ENCODE data around the gene PGA5. TPM values are rescaled to one million over a fixed set of nuclear protein-coding genes. Genes with fewer than 3 reads are reported as not detected.

PGA5 gene
- total RNA-seq, 4 donors from 2014 or later = 0.86 TPM; not detected in 3

DNA sequence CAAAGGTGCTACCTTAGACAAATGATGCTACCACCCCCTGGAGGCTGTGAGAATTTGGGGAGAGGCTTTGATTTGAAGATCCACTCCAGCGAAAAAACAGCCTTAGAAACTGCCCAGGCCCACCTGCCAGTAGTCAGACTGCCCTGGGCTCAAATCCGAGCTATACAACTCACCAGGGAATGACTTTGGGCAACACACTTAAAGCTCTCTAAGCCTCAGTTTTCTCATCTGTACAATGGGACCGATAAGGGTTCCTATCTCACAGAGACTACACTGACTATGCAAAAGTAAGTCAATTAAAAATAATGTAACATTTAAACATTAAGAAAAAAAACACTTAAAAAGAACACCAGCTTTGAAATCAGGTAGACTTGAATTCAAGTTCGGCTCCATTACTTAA, 34.2 kb downstream of the PGA5 start:
- intact Hi-C loops (cut with DNase I) = no loop called here
- WGBS = 87% methylated on average over 4 of the region's 4 CpGs
- peaks cover 0 to 4% (median 0%) of the 10 kb centered on the region in 4 donors for H3K27me3 ChIP-seq
- H3K27ac ChIP-seq (replicated peaks in 1 of 4) = no peak overlapping the region
- H3K36me3 ChIP-seq = no peaks in the 10 kb centered on the region
- no peaks in the 10 kb centered on the region for H3K4me1 ChIP-seq
- H3K4me3 ChIP-seq = no peak overlapping the region
- TF ChIP-seq POLR2A (IDR thresholded peaks at IDR 0.05; ENCODE audit: low read depth) (no peak), POLR2AphosphoS5 (IDR thresholded peaks at IDR 0.05) (no peak), EP300 (IDR thresholded peaks at IDR 0.05) (no peak)
- TF ChIP-seq, protein P1, sequence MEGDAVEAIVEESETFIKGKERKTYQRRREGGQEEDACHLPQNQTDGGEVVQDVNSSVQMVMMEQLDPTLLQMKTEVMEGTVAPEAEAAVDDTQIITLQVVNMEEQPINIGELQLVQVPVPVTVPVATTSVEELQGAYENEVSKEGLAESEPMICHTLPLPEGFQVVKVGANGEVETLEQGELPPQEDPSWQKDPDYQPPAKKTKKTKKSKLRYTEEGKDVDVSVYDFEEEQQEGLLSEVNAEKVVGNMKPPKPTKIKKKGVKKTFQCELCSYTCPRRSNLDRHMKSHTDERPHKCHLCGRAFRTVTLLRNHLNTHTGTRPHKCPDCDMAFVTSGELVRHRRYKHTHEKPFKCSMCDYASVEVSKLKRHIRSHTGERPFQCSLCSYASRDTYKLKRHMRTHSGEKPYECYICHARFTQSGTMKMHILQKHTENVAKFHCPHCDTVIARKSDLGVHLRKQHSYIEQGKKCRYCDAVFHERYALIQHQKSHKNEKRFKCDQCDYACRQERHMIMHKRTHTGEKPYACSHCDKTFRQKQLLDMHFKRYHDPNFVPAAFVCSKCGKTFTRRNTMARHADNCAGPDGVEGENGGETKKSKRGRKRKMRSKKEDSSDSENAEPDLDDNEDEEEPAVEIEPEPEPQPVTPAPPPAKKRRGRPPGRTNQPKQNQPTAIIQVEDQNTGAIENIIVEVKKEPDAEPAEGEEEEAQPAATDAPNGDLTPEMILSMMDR (IDR thresholded peaks at IDR 0.05) = no peak
- DNase-seq (ENCODE audit: extremely low spot score) = no peak
- H3K9me3 ChIP-seq = no peaks in the 10 kb centered on the region

DNA sequence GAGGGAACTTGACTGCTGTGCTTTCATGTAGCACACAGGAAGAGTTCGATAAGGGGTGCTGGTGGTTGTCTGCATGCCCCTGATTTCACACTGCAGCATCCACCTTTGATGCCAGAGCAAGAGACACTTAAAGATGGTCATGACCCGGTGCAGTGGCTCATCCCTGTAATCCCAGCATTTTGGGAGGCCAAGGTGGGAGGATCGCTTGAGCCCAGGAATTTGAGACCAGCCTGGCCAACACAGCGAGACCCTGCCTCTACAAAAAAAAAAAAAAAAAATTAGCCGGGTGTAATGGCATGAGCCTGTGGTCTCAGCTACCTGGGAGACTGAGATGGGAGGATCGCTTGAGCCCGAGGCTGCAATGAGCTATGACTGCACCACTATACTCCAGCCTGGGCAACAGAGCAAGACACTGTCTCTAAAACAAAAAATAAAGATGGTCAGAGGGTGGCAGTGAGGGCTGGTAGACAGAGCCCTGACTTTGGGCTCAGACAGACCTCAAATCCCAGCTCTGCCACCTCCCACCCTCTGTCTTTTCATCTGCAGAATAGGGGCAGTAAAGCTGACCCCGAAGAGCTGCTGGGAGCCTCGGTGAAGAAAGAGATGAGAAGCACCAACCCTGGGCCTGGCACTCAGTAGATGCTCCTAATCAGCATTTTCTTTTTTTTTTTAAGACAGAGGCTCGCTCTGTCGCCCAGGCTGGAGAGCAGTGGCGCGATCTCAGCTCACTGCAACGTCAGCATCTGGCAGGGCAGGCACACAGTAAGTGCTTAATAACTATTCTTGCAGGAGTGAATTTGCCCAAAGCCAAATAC, 36.4 kb downstream of the PGA5 start:
- peaks cover 0 to 13% (median 0%) of the 10 kb centered on the region in 4 donors for H3K27me3 ChIP-seq
- H3K4me3 ChIP-seq = no peak overlapping the region
- no peak overlapping the region for H3K27ac ChIP-seq (replicated peaks in 1 of 4)
- H3K36me3 ChIP-seq = no peaks in the 10 kb centered on the region
- TF ChIP-seq, protein P1 (IDR thresholded peaks at IDR 0.05) = no peak
- TF ChIP-seq POLR2A (IDR thresholded peaks at IDR 0.05; ENCODE audit: low read depth) (no peak), EP300 (IDR thresholded peaks at IDR 0.05) (no peak), POLR2AphosphoS5 (IDR thresholded peaks at IDR 0.05) (no peak)
- 84% methylated on average over 14 of the region's 14 CpGs for WGBS
- H3K4me1 ChIP-seq = peaks cover 0 to 12% (median 10%) of the 10 kb centered on the region in 4 donors
- intact Hi-C loops (cut with DNase I) = no loop called here
- H3K9me3 ChIP-seq = no peaks in the 10 kb centered on the region
- DNase-seq (ENCODE audit: extremely low spot score) = no peak

DNA sequence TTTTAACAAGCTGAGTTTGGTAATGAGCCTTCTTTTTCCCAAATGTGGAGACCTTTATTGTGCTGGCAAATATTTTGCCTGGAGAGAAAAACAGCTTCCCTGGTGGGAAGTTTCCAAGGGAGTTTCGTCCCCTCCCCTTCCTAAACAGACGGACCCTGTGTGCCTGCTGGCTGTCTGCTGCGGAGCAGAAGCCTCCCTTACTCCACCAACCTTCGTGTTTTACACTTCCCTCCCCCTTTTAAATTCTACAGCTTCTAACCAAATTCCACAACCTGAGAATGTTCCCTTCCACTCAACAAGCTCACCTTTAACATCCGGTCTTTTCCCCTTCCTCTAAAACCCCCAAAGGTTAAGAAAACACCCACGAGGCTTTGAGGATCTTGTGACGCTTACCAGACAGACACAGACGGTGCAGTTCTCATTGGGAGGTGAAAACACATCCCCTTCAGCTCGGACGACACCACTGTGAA, 37.1 kb downstream of the PGA5 start:
- H3K4me3 ChIP-seq = no peak overlapping the region
- DNase-seq (ENCODE audit: extremely low spot score) = no peak
- H3K36me3 ChIP-seq = no peaks in the 10 kb centered on the region
- H3K27me3 ChIP-seq = peaks cover 0 to 11% (median 0%) of the 10 kb centered on the region in 4 donors
- intact Hi-C loops (cut with DNase I) = no loop called here
- H3K27ac ChIP-seq (replicated peaks in 1 of 4) = no peak overlapping the region
- H3K9me3 ChIP-seq = no peaks in the 10 kb centered on the region
- peaks cover 0 to 12% (median 10%) of the 10 kb centered on the region in 4 donors for H3K4me1 ChIP-seq
- no peak for TF ChIP-seq POLR2AphosphoS5 (IDR thresholded peaks at IDR 0.05)
- TF ChIP-seq, protein P1 (IDR thresholded peaks at IDR 0.05) = no peak
- TF ChIP-seq POLR2A (IDR thresholded peaks at IDR 0.05; ENCODE audit: low read depth) = no peak
- no peak for TF ChIP-seq EP300 (IDR thresholded peaks at IDR 0.05)
- WGBS = 67% methylated on average over 10 of the region's 10 CpGs

DNA sequence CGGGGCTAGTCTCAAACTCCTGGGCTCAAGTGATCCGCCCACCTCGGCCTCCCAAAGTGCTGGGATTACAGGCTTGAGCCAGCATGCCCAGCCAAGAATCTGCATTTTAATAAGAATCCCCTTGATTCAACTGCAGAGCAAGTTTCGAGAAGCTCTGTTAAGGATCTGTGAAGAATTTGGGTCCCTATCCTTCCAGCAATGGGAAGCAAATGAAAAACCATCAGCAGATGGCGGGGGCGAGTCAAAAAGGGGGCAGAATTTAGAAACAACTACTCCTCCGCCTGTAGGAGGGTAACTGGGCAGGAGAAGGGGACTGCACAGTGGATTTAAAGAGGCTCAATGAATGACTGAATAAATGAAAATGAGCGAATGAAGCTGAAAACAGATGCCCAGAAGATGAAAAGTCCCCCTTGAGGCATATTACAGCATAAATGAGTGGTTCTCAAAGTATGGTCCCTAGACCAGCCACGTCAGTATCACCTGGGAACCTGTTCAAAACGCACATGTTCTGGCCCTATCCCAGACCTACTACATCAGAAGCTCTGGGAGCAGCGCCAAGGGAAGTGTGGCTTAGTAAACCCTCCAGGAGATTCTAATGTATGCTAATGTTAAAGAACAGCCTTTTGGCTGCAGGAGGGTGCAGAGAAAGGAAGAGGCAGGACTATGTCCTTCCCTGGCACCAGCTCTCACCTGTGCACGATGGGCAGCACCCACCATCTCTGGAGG, 39.1 kb downstream of the PGA5 start:
- H3K4me3 ChIP-seq = no peak overlapping the region
- no peak overlapping the region for H3K27ac ChIP-seq (replicated peaks in 1 of 4)
- intact Hi-C loops (cut with DNase I) = no loop called here
- no peaks in the 10 kb centered on the region for H3K36me3 ChIP-seq
- H3K27me3 ChIP-seq = peaks cover 0 to 8% (median 0%) of the 10 kb centered on the region in 4 donors
- no peak for DNase-seq (ENCODE audit: extremely low spot score)
- no peaks in the 10 kb centered on the region for H3K9me3 ChIP-seq
- peaks cover 0 to 12% (median 10%) of the 10 kb centered on the region in 4 donors for H3K4me1 ChIP-seq
- 85% methylated on average over 12 of the region's 12 CpGs for WGBS
- TF ChIP-seq POLR2AphosphoS5 (IDR thresholded peaks at IDR 0.05) (no peak), EP300 (IDR thresholded peaks at IDR 0.05) (no peak), POLR2A (IDR thresholded peaks at IDR 0.05; ENCODE audit: low read depth) (no peak)
- TF ChIP-seq, protein P1 (IDR thresholded peaks at IDR 0.05) = no peak

Data from esophagus muscularis mucosa (tissue), 4 donors.